ELF-1 (cell line): ENCODE measurements around the gene CD28.
"Not testable (repeated sequence)": the region's sequence is repeated elsewhere in the genome, so short reads cannot be mapped to it uniquely, and the experiment has no call there.

Experiments
- DNase-seq: peaks from one replicate; pipeline ENCODE4 v3.0.0-alpha.2; 2016; ENCODE audit warnings: low read depth, low spot score

Gene CD28

GRCh38 chr2:203783496-203784203 lies 77.2 kb downstream of the CD28 start:
- DNase-seq = no peak

GRCh38 chr2:203784710-203785270 lies 78.4 kb downstream of the CD28 start:
- DNase-seq = not testable (repeated sequence)

DNA sequence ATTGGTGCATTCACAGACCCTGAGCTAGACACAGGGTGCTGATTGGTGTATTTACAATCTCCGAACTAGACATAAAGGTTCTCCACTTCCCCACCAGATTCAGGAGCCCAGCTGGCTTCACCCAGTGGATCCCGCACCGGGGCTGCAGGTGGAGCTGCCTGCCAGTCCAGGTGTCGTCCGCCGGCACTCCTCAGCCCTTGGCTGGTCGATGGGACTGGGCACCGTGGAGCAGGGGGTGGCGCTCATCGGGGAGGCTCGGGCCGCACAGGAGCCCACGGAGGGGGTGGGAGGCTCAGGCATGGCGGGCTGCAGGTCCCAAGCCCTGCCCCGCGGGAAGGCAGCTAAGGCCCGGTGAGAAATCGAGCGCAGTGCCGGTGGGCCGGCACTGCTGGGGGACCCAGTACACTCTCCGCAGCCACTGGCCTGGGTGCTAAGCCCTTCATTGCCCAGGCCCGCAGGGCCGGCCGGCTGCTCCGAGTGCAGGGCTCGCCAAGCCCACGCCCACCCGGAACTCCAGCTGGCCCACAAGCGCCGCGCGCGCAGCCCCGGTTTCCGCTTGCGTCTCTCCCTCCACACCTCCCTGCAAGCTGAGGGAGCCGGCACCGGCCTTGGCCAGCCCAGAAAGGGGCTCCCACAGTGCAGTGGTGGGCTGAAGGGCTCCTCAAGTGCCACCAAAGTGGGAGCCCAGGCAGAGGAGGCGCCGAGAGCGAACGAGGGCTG lies 79.1 kb downstream of the CD28 start:
- DNase-seq = not testable (repeated sequence)

- no peak for DNase-seq
Observed at GRCh38 chr2:203786549-203787351, 80.3 kb downstream of the CD28 start.

- DNase-seq = no peak
Observed at GRCh38 chr2:203787979-203788378, 81.5 kb downstream of the CD28 start.
